WERI-Rb-1 (cell line): Measurements from ENCODE around the gene POMT2.
"Not testable (repeated sequence)": the region's sequence is repeated elsewhere in the genome, so short reads cannot be mapped to it uniquely, and the experiment has no call there.

Experiments used
- DNase-seq: peaks from one replicate; pipeline ENCODE4 v3.0.0-alpha.2; 2020
- H3K27ac ChIP-seq: fragments of 250-450 bp; sonication (Bioruptor Pico); 2 replicates; pipeline ENCODE4 v1.5.1; 2020; ENCODE audit warnings: mild to moderate bottlenecking, moderate library complexity
- H3K27me3 ChIP-seq: fragments of 250-450 bp; sonication (Bioruptor Pico); 2 replicates; pipeline ENCODE4 v1.5.1; 2021; ENCODE audit warnings: mild to moderate bottlenecking, low read depth, moderate library complexity; ENCODE audit not compliant: insufficient read depth, severe bottlenecking
- H3K36me3 ChIP-seq: fragments of 250-450 bp; sonication (Bioruptor Pico); 2 replicates; pipeline ENCODE4 v1.5.1; 2020; ENCODE audit warnings: mild to moderate bottlenecking, moderate library complexity
- H3K4me3 ChIP-seq: 2 replicates; pipeline ENCODE4 v1.5.1; 2011; ENCODE audit warnings: low read depth, mild to moderate bottlenecking, control low read depth, low read length
- H3K9me3 ChIP-seq: fragments of 250-450 bp; sonication (Bioruptor Pico); 2 replicates; pipeline ENCODE4 v1.5.1; 2021; ENCODE audit warnings: mild to moderate bottlenecking, moderate library complexity; ENCODE audit not compliant: severe bottlenecking
- CTCF ChIP-seq: IDR thresholded peaks from 2 replicates; pipeline ENCODE4 v1.5.1; 2011; ENCODE audit warnings: low read depth, mild to moderate bottlenecking, control low read depth, inconsistent platforms, low read length

Gene POMT2

GRCh38 chr14:77324289-77324688 is 3.6 kb upstream of the POMT2 start:
- no peak for TF ChIP-seq CTCF
- no peak overlapping the region for H3K27ac ChIP-seq
- H3K27me3 ChIP-seq = no peaks in the 10 kb centered on the region
- H3K4me3 ChIP-seq = no peak overlapping the region
- H3K9me3 ChIP-seq = no peaks in the 10 kb centered on the region
- DNase-seq = no peak
- no peaks in the 10 kb centered on the region; the same call in 1 of the 2 replicates for H3K36me3 ChIP-seq

- no peak for TF ChIP-seq CTCF
- Histone ChIP-seq H3K27ac (no peak overlapping the region), H3K4me3 (no peak overlapping the region), H3K27me3 (no peaks in the 10 kb centered on the region), H3K36me3 (no peaks in the 10 kb centered on the region; the same call in 1 of the 2 replicates), H3K9me3 (no peaks in the 10 kb centered on the region)
- DNase-seq = no peak
Measured at GRCh38 chr14:77323571-77323970, 2.9 kb upstream of the POMT2 start.

- TF ChIP-seq CTCF = no peak
- no peaks in the 10 kb centered on the region for H3K27me3 ChIP-seq
- H3K36me3 ChIP-seq = no peaks in the 10 kb centered on the region; the same call in 1 of the 2 replicates
- H3K27ac ChIP-seq = no peak overlapping the region
- no peak overlapping the region for H3K4me3 ChIP-seq
- H3K9me3 ChIP-seq = no peaks in the 10 kb centered on the region
- no peak for DNase-seq
Measured at GRCh38 chr14:77322951-77323350, 2.3 kb upstream of the POMT2 start.

- Histone ChIP-seq H3K9me3 (no peaks in the 10 kb centered on the region), H3K27ac (peak overlapping the region; percentile 97), H3K36me3 (no peaks in the 10 kb centered on the region; the same call in 1 of the 2 replicates), H3K27me3 (no peaks in the 10 kb centered on the region), H3K4me3 (peak overlapping the region; percentile 67)
- DNase-seq = no peak
- TF ChIP-seq CTCF = no peak
Measured at GRCh38 chr14:77322250-77322902, 1.7 kb upstream of the POMT2 start.

GRCh38 chr14:77319422-77319821 is 1.3 kb downstream of the POMT2 start:
- DNase-seq = no peak
- TF ChIP-seq CTCF = no peak
- no peaks in the 10 kb centered on the region for H3K9me3 ChIP-seq
- H3K4me3 ChIP-seq = no peak overlapping the region
- no peak overlapping the region for H3K27ac ChIP-seq
- no peaks in the 10 kb centered on the region for H3K27me3 ChIP-seq
- H3K36me3 ChIP-seq = no peaks in the 10 kb centered on the region; the same call in 1 of the 2 replicates

GRCh38 chr14:77318756-77319155 is 1.9 kb downstream of the POMT2 start:
- H3K27me3 ChIP-seq, H3K4me3 ChIP-seq, H3K36me3 ChIP-seq, H3K9me3 ChIP-seq, H3K27ac ChIP-seq, DNase-seq: not testable (repeated sequence)
